Testis (tissue), 3 donors: ENCODE results near the gene NOX5. TPM values are rescaled to one million over a fixed set of nuclear protein-coding genes. Genes with fewer than 3 reads are reported as not detected.

Source experiments
- DNase-seq: peaks from one replicate; pipeline ENCODE4 v3.0.0-alpha.2; 2019
- H3K27ac ChIP-seq, 2 donors: fragments of 200-600 bp; sonication (generic); one replicate each; pipeline ENCODE4 v1.5.1; 2019
- H3K27me3 ChIP-seq: fragments of 200-600 bp; sonication (generic); one replicate; pipeline ENCODE4 v1.5.1; 2019
- H3K36me3 ChIP-seq: fragments of 200-600 bp; sonication (generic); one replicate; pipeline ENCODE4 v1.5.1; 2017; ENCODE audit warnings: low read depth; ENCODE audit errors: missing control alignments
- H3K4me1 ChIP-seq: fragments of 200-600 bp; sonication (generic); one replicate; pipeline ENCODE4 v1.5.1; 2019
- H3K4me3 ChIP-seq, 2 donors: fragments of 200-600 bp; sonication (generic); one replicate each; pipeline ENCODE4 v1.5.1; 2017 to 2019
- H3K9me3 ChIP-seq: fragments of 200-600 bp; sonication (generic); one replicate; pipeline ENCODE4 v1.5.1; 2017
- POLR2A ChIP-seq: fragments of 450-650 bp; IDR thresholded peaks from one replicate; pipeline ENCODE4 v1.6.1; 2017; ENCODE audit warnings: antibody characterized with exemption, mild to moderate bottlenecking, moderate library complexity
- WGBS, 2 donors: methylation state at CpG; one replicate each; pipeline ENCODE4 v1.1.5; 2018; 5-methylcytosine and 5-hydroxymethylcytosine counted together
- intact Hi-C: fragments of 100-400 bp; cut with DNase I; formaldehyde crosslinking; loops from one replicate; pipeline ENCODE4 v1.15.1; 2023; ENCODE audit warnings: low total_unique reads
- polyA plus RNA-seq: library from polyadenylated mRNA; stranded (reverse); fragments of 350-450 nt; fragmentation: Illumina TruSeq; extraction: RNeasy Lipid Tissue Mini Kit (QIAGEN cat#74804); gene quantifications from one replicate; pipeline ENCODE4 v1.2.3, GENCODE V29; 2014; ENCODE audit warnings: low read depth, low replicate concordance; ENCODE audit not compliant: insufficient read depth
- total RNA-seq, 2 donors: library from RNA; depleted of rRNA; stranded (reverse); fragments of >200 nt; gene quantifications; one replicate each; pipeline ENCODE4 v1.2.3, GENCODE V29; 2016
- TF ChIP-seq, protein P1 (sequence below), 3 experiments: fragments of 450-650 bp in 2 of 3; fragments of 200-600 bp in 1 of 3; sonication (generic) in 1 of 3; IDR thresholded peaks; one replicate each; pipeline ENCODE4 v1.5.1; 2016 to 2019; ENCODE audit warnings: antibody characterized with exemption in 3 of 3, mild to moderate bottlenecking in 2 of 3, moderate library complexity in 1 of 3

Gene NOX5
- total and polyA plus RNA-seq, 3 donors from 2014 or later: 7.9 to 12.2 (median 10.7) TPM

DNA sequence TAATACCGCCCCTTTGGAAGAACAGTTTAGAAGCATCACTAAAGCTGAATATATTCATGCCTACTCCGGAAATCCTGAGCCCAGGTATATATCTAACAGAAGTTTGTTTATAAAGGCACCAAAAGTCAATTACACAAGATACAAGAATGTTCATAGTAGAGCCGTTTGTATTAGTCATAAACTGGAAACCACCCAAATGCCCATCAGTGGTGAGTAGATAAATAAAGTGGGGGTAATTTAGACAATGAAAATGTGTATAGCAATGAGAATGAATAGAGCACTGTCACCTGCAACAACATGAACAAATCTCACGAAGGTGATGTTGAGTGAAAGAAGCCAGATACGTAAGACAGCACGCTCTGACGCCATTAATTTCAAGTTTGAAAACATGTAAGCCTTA is 77.7 kb downstream of the NOX5 start:
- Histone ChIP-seq H3K9me3 (no peaks in the 10 kb centered on the region), H3K36me3 (no peaks in the 10 kb centered on the region), H3K27ac (no peak overlapping the region), H3K4me3 (no peak overlapping the region), H3K27me3 (no peaks in the 10 kb centered on the region), H3K4me1 (no peaks in the 10 kb centered on the region)
- DNase-seq: no peak
- intact Hi-C loops: no loop called here
- WGBS, 2 donors: 86 to 88% methylated on average over 7 of the region's 7 CpGs
- TF ChIP-seq, protein P1, sequence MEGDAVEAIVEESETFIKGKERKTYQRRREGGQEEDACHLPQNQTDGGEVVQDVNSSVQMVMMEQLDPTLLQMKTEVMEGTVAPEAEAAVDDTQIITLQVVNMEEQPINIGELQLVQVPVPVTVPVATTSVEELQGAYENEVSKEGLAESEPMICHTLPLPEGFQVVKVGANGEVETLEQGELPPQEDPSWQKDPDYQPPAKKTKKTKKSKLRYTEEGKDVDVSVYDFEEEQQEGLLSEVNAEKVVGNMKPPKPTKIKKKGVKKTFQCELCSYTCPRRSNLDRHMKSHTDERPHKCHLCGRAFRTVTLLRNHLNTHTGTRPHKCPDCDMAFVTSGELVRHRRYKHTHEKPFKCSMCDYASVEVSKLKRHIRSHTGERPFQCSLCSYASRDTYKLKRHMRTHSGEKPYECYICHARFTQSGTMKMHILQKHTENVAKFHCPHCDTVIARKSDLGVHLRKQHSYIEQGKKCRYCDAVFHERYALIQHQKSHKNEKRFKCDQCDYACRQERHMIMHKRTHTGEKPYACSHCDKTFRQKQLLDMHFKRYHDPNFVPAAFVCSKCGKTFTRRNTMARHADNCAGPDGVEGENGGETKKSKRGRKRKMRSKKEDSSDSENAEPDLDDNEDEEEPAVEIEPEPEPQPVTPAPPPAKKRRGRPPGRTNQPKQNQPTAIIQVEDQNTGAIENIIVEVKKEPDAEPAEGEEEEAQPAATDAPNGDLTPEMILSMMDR (IDR thresholded peaks at IDR 0.05): no peak
- no peak for TF ChIP-seq POLR2A

DNA sequence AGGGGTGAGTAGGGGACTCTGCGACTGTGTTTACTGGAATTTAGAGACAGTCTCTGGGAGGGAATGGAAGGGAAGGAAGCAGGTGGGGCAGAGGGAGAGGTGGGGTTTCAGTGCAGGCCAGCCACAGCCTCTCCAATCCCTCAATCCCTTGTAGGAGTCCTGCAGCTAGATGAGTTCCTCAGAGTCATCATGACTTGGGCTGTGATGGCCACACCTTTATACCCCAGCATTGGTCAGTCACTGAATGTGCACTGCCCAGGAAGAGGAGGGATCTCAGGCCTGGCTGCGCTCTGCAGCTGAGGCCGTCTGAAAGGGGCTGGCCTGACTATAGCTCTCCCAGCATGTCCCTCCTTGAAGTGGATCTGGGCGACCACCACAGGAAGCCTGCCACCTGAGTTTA is 78.6 kb downstream of the NOX5 start:
- Histone ChIP-seq H3K9me3 (no peaks in the 10 kb centered on the region), H3K4me3 (no peak overlapping the region), H3K4me1 (no peaks in the 10 kb centered on the region), H3K36me3 (no peaks in the 10 kb centered on the region), H3K27me3 (no peaks in the 10 kb centered on the region), H3K27ac (no peak overlapping the region)
- intact Hi-C loops: no loop called here
- 83 to 87% methylated on average over 3 to 4 of the region's 4 CpGs for WGBS, 2 donors
- TF ChIP-seq, protein P1 (IDR thresholded peaks at IDR 0.05): no peak
- no peak for TF ChIP-seq POLR2A
- no peak for DNase-seq

DNA sequence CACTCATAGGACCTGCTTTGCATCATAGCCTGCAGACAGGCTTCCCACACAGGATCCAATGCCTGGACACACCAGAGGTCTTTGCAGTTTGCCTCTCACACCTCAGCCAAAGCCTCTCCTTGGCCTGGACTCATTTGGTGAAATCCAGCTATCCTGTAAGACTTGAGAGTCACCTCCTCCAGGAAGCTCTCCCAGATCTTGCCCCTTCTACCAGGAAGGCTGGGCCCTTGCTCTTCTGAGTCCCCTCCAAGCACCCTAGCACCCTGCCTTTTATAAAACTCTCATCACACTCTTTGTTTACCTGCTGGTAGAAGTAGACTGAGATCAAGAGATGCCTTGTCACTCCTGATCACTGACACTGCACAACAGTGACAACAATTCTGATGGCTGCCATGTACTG is 79.1 kb downstream of the NOX5 start:
- no peak for DNase-seq
- intact Hi-C loops: no loop called here
- TF ChIP-seq, protein P1 (IDR thresholded peaks at IDR 0.05): no peak
- no peak for TF ChIP-seq POLR2A
- H3K9me3 ChIP-seq: no peaks in the 10 kb centered on the region
- no peak overlapping the region for H3K4me3 ChIP-seq
- no peaks in the 10 kb centered on the region for H3K36me3 ChIP-seq
- no peaks in the 10 kb centered on the region for H3K4me1 ChIP-seq
- no peak overlapping the region for H3K27ac ChIP-seq
- no peaks in the 10 kb centered on the region for H3K27me3 ChIP-seq

DNA sequence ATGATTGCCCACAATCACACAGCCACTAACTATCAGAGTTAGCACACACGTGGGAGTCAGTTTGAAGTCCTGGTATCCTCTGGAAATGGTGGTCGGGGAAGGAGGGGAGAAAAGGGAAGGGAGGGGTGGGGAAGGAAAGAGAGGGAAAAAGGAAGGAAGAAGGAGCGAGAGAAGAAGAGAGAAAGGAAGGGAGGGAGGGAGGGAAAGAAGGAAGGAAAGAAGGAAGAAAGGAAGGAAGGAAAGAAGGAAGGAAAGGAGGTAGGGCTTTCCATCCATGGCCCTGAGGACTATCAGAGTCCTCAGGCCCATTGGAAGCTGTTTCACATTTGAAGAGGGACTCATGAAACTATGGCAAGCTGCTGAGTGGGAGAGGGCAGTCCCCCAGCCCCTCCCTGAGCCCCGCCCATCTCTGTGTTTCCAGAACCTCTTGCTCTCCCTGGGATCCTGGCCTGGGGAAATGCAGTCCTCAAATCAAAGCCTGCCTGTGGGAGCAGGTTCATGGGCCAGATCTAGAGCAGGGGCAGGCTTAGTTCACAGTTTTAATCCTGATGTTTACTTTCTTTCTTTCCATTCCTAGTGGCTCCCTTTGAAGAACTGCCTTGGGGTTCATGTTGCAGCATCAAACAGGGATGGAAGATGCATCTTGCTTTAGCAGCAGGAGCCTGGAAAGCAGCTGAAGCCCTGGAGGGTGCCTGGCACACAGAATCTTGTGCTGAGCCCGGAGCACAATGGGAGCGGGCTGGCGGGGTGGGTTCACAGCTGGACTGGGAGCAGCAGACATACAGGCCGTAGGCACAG is 79.8 kb downstream of the NOX5 start:
- no peaks in the 10 kb centered on the region for H3K9me3 ChIP-seq
- intact Hi-C loops: no loop called here
- H3K4me1 ChIP-seq: no peaks in the 10 kb centered on the region
- WGBS, 2 donors: 74 to 76% methylated on average over 8 of the region's 8 CpGs
- TF ChIP-seq, protein P1 (IDR thresholded peaks at IDR 0.05): no peak
- no peak for TF ChIP-seq POLR2A
- H3K27me3 ChIP-seq: no peaks in the 10 kb centered on the region
- no peak for DNase-seq
- H3K27ac ChIP-seq: no peak overlapping the region
- H3K36me3 ChIP-seq: no peaks in the 10 kb centered on the region
- H3K4me3 ChIP-seq: no peak overlapping the region

DNA sequence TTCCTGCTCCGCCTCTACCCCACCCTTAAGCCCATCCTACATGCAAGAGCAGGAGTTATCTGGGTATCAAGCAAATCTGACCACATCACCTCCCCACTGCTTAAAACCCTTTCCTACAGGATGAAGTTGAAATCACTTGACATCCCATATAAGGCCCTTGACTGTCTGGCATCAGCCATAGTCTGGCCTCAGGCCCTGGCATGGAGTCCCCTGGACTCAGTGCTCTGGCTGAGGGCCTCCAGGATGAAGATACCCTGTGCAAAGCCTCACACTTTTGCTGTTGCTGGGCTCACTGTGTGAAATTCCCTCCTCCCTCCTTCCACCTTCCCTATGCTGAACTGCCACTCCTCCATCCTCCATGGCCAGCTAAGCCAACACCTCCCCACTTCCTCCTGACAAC is 80.8 kb downstream of the NOX5 start:
- no peak for TF ChIP-seq POLR2A
- TF ChIP-seq, protein P1 (IDR thresholded peaks at IDR 0.05): no peak
- no peaks in the 10 kb centered on the region for H3K9me3 ChIP-seq
- no peaks in the 10 kb centered on the region for H3K4me1 ChIP-seq
- no peak for DNase-seq
- H3K36me3 ChIP-seq: no peaks in the 10 kb centered on the region
- no peaks in the 10 kb centered on the region for H3K27me3 ChIP-seq
- intact Hi-C loops: no loop called here
- H3K27ac ChIP-seq: no peak overlapping the region
- no peak overlapping the region for H3K4me3 ChIP-seq
- 88 to 95% methylated on average over 1 of the region's 1 CpG for WGBS, 2 donors
